ENCODE measurements around the gene MEIOSIN. TPM values are rescaled to one million over a fixed set of nuclear protein-coding genes. Genes with fewer than 3 reads are reported as not detected.

Gene MEIOSIN
- total and polyA plus RNA-seq, 4 donors = not detected

GRCh38 chr19:45766296-45766868 is 33.1 kb downstream of the MEIOSIN start:
- no peak for DNase-seq (ENCODE audit: low spot score)
- Histone ChIP-seq H3K9ac (ENCODE audit: low read depth in 1 of 2, low read length in 2 of 2) (no peak overlapping the region), H3K27ac (ENCODE audit: low read depth in 1 of 2, low read length in 2 of 2) (peak overlapping the region; percentile 86 to 99), H3K27me3 (ENCODE audit: control insufficient read depth in 4 of 4, insufficient read depth in 4 of 4, low read length in 3 of 4) (no peaks in the 10 kb centered on the region), H3K4me1 (ENCODE audit: control insufficient read depth in 4 of 4, insufficient read depth in 4 of 4, low read length in 3 of 4) (peaks cover 9 to 38% (median 16%) of the 10 kb centered on the region in 4 donors), H3K4me3 (ENCODE audit: low read depth in 1 of 3, low read length in 3 of 3) (peak overlapping the region in 1 of 3 donors; percentile 86), H3K9me3 (ENCODE audit: control insufficient read depth in 4 of 4, low read length in 3 of 4) (no peaks in the 10 kb centered on the region), H3K36me3 (ENCODE audit: control insufficient read depth in 4 of 4, insufficient read depth in 3 of 4, low read depth in 1 of 4, low read length in 3 of 4) (peaks cover 0 to 2% (median 0%) of the 10 kb centered on the region in 4 donors)
- 84% methylated on average over 17 of the region's 17 CpGs for WGBS
- no peak for TF ChIP-seq YY1 (IDR thresholded peaks at IDR 0.05)
- no peak for TF ChIP-seq HNF4A (conservative IDR thresholded peaks at IDR 0.05)
- TF ChIP-seq FOXA2 (IDR thresholded peaks at IDR 0.05) = no peak
- no peak for TF ChIP-seq HNF4G (IDR thresholded peaks at IDR 0.05)
- no peak for TF ChIP-seq RXRA (IDR thresholded peaks at IDR 0.05)
- TF ChIP-seq CTCF (IDR thresholded peaks at IDR 0.05; ENCODE audit: low read depth, low read length, missing input control) = no peak
- TF ChIP-seq NR2F2 (IDR thresholded peaks at IDR 0.05) = no peak
- TF ChIP-seq SP1 (IDR thresholded peaks at IDR 0.05) = no peak
- TF ChIP-seq ATF3 (IDR thresholded peaks at IDR 0.05) = no peak
- no peak for TF ChIP-seq REST (IDR thresholded peaks at IDR 0.05)
- no peak for TF ChIP-seq EGR1 (IDR thresholded peaks at IDR 0.05; ENCODE audit: low read depth in 2 of 2)
- no peak for TF ChIP-seq RAD21 (IDR thresholded peaks at IDR 0.05)
- TF ChIP-seq FOXA1 (IDR thresholded peaks at IDR 0.05) = no peak
- TF ChIP-seq GABPA (IDR thresholded peaks at IDR 0.05 in 1 of 2, conservative IDR thresholded peaks at IDR 0.05 in 1 of 2) = no peak
- no peak for TF ChIP-seq TAF1 (conservative IDR thresholded peaks at IDR 0.05)
- TF ChIP-seq JUND (IDR thresholded peaks at IDR 0.05) = no peak
- TF ChIP-seq MAX (IDR thresholded peaks at IDR 0.05) = no peak
- TF ChIP-seq ZBTB33 (IDR thresholded peaks at IDR 0.05) = no peak
